ENCODE measurements around the gene PNMT.

PNMT gene

DNA sequence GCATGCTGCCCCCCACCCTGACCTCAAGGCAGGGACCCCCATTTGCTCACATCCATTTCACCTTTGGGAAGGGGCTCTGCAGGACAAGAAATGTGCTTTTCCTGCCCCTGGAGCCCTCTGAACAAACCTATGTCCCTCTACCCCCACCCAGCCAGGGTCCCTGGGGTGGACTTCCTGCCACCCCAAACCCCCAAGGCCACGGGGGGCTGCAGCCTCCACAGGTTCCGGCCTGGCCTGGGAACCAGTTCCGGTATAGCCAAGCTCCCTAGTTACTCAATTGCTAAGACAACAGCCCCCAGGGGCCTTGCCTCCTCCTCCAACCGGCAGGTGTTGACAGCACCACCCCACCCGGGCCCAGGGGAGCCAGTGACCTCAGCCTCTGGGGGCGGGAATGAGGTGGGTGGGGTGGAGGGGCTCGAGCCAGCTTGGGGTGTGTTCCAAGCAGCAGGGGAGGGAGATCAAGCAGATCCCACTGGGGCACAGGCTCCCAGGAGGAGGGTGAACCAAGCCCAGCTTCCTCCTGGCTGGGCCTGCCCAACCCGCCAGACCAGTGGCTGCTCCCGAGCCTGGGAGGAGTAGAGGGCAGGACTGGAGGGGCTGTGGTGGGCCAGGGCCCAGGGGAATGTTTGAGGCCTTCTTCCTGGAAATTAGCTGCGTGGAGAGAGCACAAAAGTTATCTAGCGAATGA lies 6.6 kb downstream of the PNMT start (continued):
- TF ChIP-seq YY1 (tag by site-specific recombination; IDR thresholded peaks at IDR 0.05) (no peak), ZNF623 (tag by site-specific recombination; IDR thresholded peaks at IDR 0.05) (no peak), SP2 (tag by site-specific recombination; IDR thresholded peaks at IDR 0.05) (peak; percentile 76), ZNF555 (tag by site-specific recombination; conservative IDR thresholded peaks at IDR 0.05) (no peak), ZNF664 (tag by site-specific recombination; IDR thresholded peaks at IDR 0.05) (no peak), ZNF302 (tag by site-specific recombination; IDR thresholded peaks at IDR 0.05; ENCODE audit: low read depth) (no peak), ZNF37A (tag by site-specific recombination; IDR thresholded peaks at IDR 0.05) (no peak), ZSCAN16 (tag by site-specific recombination; IDR thresholded peaks at IDR 0.05) (no peak), SP3 (tag by site-specific recombination; IDR thresholded peaks at IDR 0.05) (peak; percentile 45; the same call in 1 of the 2 replicates), ZBTB8A (tag by site-specific recombination; IDR thresholded peaks at IDR 0.05) (peak; percentile 19; the same call in 1 of the 2 replicates), HOXC10 (CRISPR knock-in tag; IDR thresholded peaks at IDR 0.05) (no peak), ZNF112 (tag by site-specific recombination; IDR thresholded peaks at IDR 0.05) (no peak), ZNF707 (tag by site-specific recombination; IDR thresholded peaks at IDR 0.05) (no peak), ZFHX2 (tag by site-specific recombination; conservative IDR thresholded peaks at IDR 0.05) (peak; percentile 97), ZNF16 (tag by site-specific recombination; IDR thresholded peaks at IDR 0.05; ENCODE audit: low read depth) (no peak), ZNF426 (tag by site-specific recombination; IDR thresholded peaks at IDR 0.05) (no peak), ZNF596 (tag by site-specific recombination; IDR thresholded peaks at IDR 0.05) (no peak), ZNF138 (tag by site-specific recombination; IDR thresholded peaks at IDR 0.05; ENCODE audit: borderline replicate concordance) (no peak), ZFP41 (tag by site-specific recombination; IDR thresholded peaks at IDR 0.05; ENCODE audit: borderline replicate concordance) (no peak), ZNF404 (tag by site-specific recombination; IDR thresholded peaks at IDR 0.05) (no peak), ZNF23 (tag by site-specific recombination; IDR thresholded peaks at IDR 0.05; ENCODE audit: borderline replicate concordance) (no peak), ZNF221 (tag by site-specific recombination; IDR thresholded peaks at IDR 0.05; ENCODE audit: borderline replicate concordance) (no peak), TCF7L2 (IDR thresholded peaks at IDR 0.05; ENCODE audit: borderline replicate concordance, low read depth, low read length) (no peak), ZNF837 (tag by site-specific recombination; IDR thresholded peaks at IDR 0.05) (no peak), ZNF600 (tag by site-specific recombination; IDR thresholded peaks at IDR 0.05) (peak; percentile 69; the same call in 1 of the 2 replicates)
- TF ChIP-seq, protein P1, sequence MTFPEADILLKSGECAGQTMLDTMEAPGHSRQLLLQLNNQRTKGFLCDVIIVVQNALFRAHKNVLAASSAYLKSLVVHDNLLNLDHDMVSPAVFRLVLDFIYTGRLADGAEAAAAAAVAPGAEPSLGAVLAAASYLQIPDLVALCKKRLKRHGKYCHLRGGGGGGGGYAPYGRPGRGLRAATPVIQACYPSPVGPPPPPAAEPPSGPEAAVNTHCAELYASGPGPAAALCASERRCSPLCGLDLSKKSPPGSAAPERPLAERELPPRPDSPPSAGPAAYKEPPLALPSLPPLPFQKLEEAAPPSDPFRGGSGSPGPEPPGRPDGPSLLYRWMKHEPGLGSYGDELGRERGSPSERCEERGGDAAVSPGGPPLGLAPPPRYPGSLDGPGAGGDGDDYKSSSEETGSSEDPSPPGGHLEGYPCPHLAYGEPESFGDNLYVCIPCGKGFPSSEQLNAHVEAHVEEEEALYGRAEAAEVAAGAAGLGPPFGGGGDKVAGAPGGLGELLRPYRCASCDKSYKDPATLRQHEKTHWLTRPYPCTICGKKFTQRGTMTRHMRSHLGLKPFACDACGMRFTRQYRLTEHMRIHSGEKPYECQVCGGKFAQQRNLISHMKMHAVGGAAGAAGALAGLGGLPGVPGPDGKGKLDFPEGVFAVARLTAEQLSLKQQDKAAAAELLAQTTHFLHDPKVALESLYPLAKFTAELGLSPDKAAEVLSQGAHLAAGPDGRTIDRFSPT (tag by site-specific recombination; IDR thresholded peaks at IDR 0.05): no peak
- TF ChIP-seq, protein P2, sequence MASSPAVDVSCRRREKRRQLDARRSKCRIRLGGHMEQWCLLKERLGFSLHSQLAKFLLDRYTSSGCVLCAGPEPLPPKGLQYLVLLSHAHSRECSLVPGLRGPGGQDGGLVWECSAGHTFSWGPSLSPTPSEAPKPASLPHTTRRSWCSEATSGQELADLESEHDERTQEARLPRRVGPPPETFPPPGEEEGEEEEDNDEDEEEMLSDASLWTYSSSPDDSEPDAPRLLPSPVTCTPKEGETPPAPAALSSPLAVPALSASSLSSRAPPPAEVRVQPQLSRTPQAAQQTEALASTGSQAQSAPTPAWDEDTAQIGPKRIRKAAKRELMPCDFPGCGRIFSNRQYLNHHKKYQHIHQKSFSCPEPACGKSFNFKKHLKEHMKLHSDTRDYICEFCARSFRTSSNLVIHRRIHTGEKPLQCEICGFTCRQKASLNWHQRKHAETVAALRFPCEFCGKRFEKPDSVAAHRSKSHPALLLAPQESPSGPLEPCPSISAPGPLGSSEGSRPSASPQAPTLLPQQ (tag by site-specific recombination; IDR thresholded peaks at IDR 0.05): no peak
- TF ChIP-seq, protein P3, sequence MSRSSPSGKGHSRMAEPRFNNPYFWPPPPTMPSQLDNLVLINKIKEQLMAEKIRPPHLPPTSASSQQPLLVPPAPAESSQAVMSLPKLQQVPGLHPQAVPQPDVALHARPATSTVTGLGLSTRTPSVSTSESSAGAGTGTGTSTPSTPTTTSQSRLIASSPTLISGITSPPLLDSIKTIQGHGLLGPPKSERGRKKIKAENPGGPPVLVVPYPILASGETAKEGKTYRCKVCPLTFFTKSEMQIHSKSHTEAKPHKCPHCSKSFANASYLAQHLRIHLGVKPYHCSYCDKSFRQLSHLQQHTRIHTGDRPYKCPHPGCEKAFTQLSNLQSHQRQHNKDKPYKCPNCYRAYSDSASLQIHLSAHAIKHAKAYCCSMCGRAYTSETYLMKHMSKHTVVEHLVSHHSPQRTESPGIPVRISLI (tag by site-specific recombination; IDR thresholded peaks at IDR 0.05): no peak
- TF ChIP-seq, protein P4, sequence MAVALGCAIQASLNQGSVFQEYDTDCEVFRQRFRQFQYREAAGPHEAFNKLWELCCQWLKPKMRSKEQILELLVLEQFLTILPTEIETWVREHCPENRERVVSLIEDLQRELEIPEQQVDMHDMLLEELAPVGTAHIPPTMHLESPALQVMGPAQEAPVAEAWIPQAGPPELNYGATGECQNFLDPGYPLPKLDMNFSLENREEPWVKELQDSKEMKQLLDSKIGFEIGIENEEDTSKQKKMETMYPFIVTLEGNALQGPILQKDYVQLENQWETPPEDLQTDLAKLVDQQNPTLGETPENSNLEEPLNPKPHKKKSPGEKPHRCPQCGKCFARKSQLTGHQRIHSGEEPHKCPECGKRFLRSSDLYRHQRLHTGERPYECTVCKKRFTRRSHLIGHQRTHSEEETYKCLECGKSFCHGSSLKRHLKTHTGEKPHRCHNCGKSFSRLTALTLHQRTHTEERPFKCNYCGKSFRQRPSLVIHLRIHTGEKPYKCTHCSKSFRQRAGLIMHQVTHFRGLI (tag by site-specific recombination; IDR thresholded peaks at IDR 0.05): peak; percentile 89
- TF ChIP-seq, protein P5, sequence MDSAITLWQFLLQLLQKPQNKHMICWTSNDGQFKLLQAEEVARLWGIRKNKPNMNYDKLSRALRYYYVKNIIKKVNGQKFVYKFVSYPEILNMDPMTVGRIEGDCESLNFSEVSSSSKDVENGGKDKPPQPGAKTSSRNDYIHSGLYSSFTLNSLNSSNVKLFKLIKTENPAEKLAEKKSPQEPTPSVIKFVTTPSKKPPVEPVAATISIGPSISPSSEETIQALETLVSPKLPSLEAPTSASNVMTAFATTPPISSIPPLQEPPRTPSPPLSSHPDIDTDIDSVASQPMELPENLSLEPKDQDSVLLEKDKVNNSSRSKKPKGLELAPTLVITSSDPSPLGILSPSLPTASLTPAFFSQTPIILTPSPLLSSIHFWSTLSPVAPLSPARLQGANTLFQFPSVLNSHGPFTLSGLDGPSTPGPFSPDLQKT (IDR thresholded peaks at IDR 0.05; ENCODE audit: borderline replicate concordance, low read depth, low read length): no peak
